Hippocampal formation (tissue), 2 donors: ENCODE measurements around the gene LBX2.
A peak's percentile ranks its signal among the peaks of the same experiment; 100 is the strongest.

Experiments
- DNase-seq, 2 donors: peaks; one replicate each; lab custom pipeline; 2025; lab: John Stamatoyannopoulos, UW

Gene LBX2

DNA sequence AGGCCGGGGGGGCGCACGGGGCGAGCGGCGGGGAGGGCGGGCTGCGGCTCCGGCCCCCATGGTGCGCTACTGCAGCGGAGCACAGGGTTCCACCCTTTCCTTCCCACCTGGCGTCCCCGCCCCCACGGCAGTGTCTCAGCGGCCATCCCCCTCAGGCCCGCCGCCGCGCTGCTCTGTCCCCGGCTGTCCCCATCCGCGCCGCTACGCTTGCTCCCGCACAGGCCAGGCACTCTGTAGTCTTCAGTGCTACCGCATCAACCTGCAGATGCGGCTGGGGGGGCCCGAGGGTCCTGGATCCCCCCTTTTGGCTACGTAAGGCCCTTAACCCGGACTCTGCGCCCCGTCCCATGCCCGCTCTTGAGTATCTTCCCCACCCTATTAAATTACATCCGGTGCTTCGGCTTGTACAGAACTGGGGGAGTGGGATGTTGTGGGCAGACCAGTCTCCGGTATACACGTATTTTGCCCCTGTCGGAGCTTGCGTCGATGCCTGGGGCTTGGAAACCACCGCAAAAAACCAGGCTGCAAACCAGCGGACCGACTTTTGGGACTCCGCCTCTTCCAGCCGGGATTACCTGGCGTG, 41.8 kb downstream of the LBX2 start:
- peak in 1 of 2 donors; percentile 61 for DNase-seq

GRCh38 chr2:74457129-74457548, 42.3 kb downstream of the LBX2 start:
- DNase-seq, result peak in 1 of 2 donors; percentile 61

GRCh38 chr2:74454654-74455511, 44.5 kb downstream of the LBX2 start, which contains the start of gene INO80B:
TSS of gene INO80B (plus strand) at chr2:74455087. CDS start at chr2:74455117, 30 bp downstream.
- peak; percentile 96 to 98 for DNase-seq

DNA sequence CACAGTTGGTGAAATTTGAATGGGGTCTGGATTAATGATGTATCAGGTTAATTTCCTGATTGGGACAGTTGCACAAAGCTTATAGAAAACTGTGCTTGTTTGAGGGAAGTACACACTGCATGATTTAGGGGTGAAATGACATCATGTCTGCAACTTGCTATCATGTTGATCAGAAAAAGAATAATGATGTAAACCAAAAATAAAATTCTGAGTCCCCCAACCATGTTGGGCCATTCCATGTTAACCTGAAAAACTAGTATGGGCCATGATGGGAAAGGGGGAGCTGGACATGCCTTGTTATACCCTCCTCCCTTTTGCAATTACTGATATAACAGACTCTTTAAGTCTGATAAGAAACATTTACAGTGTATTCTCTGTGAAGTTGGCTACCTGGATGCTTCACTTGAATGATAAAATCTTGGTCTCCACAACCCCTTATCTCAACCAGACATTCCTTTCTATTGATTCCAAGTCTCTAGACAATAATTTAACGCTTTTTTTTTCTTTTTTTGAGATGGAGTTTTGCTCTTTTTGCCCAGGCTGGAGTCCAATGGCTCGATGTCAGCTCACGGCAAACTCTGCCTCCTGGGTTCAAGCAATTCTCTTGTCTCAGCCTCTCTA, 48.7 kb downstream of the LBX2 start:
- no peak for DNase-seq

DNA sequence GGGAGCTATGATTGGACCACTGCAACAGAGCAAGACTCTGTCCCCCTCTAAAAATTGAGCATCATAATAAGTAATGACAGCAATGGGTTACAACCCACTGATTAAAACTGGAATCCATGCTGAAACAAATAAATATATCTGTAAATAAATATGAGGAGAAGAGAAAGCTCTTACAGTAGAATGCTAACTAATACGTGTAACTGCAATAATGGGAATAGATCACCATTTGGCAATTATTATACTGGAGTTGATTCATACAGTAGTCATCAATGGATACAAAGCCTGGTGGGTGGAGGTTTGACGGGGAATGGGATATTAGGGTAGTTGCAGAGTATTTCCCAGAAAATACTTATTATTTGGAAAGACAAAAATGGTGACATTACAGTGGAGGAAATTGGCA, 50.6 kb downstream of the LBX2 start:
- DNase-seq, result no peak
